Posterior cingulate gyrus (tissue), 11 donors: Measurements from ENCODE around the gene URM1.
"Not testable (repeated sequence)": the region's sequence is repeated elsewhere in the genome, so short reads cannot be mapped to it uniquely, and the experiment has no call there.

Experiments
- DNase-seq, 10 donors: peaks; one replicate each; pipeline versions ENCODE4 v3.0.0 to v3.0.0-alpha.2; 2020 to 2021; ENCODE audit warnings: mixed read lengths in 3 of 10
- intact Hi-C: fragments of 100-400 bp; cut with DNase I; formaldehyde crosslinking; loops from one replicate; pipeline ENCODE4 v1.15.1; 2023

URM1 gene

DNA sequence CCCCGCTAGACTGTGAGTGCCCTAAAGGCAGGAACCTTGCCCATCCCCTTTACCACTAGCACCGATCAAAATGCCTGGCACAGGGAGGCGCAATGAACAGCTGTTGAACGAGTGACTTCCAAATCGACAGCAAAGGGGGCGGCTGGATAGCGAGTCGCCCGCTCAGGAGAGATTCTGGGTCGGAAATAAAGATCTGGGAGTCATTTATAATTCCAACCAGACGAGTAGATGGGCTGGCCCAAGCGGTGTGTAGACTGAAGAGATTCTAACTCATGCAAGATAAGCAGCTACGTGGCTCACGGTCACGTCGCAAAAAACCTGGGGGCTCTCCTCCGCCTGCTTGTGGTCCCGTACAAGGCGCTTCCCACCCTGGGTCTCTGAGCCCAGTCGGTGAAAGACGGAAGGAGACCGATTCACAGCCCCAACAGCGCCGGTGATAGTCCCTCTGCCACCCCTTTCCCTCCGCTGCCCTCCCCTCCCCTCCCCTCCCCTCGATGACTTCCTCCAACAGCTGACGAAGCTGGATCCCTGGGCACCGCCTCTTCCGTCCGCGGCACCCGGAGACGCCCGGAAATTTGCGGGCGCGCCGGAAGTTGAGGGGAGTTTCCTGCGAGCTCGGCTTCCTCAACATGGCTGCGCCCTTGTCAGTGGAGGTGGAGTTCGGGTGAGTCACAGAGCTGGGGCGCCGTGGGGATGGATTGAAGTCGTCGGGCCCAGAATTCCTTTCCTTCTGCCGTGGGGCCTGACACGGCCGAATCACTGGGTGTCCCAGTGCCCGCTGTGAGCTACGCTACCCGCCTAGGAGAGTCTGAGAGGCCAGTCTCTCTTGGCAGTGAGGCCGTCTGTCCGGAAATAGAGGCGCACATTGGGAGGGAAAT, at the start of gene URM1:
URM1 (plus strand) TSS at position 623 of the 878 bp plus-strand sequence; CDS start at position 630, 7 bp downstream.
- intact Hi-C loops = no loop called here
- DNase-seq = peak; percentile 94 to 100 (median 97)

DNA sequence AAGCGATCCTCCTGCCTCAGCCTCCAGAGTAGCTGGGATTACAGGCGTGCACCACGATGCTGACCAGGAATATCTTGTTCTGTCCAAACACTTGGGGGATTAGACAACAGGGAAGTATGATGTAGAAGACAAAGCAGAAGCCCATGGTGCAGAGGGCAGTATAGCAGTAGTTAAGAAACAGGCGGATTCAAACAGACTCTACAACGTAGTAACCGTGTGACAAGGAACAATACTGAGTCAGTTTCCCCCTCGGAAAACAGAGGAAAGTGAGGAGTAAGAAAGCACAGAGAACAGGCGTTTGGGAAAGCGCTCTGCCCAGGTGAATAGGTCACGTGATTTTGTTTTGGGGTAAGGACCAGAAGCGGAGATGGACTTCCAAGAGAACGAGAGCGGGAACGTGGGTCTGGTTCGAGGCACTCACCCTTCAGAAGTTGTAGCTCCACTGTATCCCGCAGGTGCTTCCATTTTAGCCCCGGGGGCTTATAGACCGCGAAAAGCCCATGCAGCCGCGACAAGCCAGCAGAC, 49.2 kb upstream of the URM1 start:
- DNase-seq = no peak
- intact Hi-C loops = no loop called here

DNA sequence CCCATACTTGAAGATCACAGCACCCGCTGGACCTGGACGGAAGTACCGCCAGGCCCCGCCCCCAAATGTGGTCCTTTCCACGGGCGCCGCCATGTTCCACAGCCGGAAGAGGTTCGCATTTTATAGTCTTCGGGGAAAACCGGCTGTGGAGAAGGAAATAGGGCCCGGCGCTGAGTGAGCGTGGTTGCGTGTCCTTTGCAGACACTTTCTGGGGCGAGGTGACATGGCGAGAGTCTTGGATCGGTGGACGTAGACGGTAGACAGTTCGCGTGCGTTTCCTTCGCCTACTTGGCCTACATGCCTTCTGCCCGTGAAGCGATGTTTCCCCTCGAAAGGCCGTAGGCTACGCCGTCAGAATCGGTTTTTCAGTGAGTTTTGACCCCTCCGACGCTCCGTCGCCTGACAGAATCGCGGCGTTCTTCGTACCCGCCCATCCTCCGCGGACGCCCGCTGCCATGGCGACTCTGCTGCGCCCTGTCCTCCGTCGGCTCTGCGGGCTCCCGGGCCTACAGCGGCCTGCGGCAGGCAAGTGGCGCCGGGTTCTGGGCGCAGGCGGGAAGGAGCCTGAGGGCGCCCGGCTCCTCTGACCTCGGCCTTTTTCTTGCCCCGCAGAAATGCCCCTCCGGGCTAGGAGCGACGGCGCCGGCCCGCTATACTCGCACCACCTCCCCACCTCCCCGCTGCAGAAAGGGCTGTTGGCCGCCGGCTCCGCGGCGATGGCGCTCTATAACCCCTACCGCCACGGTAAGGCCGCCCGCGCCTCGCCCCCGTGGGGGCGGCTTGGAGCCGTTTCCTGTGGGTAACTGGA, 48.6 kb upstream of the URM1 start, which contains the start of the genes COQ4 and TRUB2:
COQ4 (plus strand) TSS at position 436 of the 808 bp plus-strand sequence; CDS start at position 456, 20 bp downstream.
TRUB2 (minus strand) TSS at position 44 of the 808 bp plus-strand sequence; CDS start at position 5, 39 bp downstream.
- intact Hi-C loops = no loop called here
- DNase-seq = peak; percentile 90 to 99 (median 93)

DNA sequence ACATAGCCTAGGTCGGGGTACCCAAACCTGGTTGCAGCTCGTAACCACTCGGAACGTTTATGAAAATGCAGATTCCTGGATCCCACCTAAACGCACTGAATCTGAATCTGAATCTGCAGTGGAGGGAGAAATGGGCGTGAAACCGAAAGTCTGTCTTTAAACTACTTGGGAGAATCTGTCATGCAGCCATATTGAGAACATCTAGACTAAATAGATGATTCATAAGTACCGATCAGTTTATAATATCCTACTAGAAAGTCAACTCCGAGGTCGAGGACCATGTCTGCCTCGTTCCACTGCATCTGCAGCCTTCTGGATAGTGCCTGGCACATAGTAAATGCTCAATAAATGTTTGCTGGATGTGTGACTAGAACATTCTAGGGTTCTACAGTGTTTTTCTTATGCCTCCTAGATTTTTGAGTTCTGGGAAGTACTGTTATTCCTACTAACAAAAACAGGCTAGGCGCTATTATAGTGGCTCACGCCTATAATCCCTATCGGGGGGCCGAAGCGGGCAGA, 47.9 kb upstream of the URM1 start:
- intact Hi-C loops = no loop called here
- DNase-seq = no peak

DNA sequence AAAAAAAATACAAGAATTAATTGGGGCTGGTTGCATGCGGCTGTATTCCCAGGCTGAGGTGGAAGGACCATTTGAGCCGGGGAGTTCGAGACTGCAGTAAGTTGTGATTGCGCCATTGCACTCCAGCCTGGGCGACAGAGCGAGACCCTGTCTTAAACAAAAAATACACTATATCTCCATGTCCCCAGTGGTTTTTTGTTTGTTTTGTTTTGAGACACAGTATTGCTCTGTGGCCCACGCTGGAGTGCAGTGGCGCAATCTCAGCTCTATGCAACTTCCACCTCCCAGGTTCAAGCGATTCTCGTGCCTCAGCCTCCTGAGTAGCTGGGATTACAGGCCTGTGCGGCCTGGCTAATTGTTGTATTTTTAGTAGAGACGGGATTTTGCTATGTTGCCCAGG, 47.4 kb upstream of the URM1 start:
- DNase-seq = no peak
- intact Hi-C loops = no loop called here

DNA sequence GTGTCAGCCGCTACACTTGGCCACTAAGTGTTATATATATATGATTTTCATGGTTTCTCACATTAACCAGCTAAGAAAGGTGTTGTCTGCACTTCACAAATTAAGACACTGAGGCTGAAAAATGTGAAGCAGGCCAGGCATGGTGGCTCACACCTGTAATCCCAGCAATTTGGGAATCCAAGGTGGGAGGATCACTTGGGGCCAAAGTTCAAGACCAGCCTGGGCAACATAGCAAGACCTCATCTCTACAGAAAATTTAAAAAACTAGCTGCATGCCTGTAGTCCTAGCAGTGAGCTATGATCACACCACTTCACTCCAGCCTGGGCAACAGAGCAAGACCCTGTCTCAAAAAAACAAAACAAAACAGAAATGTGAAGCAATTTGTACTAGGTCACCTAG, 46.8 kb upstream of the URM1 start:
- DNase-seq = no peak
- intact Hi-C loops = no loop called here

DNA sequence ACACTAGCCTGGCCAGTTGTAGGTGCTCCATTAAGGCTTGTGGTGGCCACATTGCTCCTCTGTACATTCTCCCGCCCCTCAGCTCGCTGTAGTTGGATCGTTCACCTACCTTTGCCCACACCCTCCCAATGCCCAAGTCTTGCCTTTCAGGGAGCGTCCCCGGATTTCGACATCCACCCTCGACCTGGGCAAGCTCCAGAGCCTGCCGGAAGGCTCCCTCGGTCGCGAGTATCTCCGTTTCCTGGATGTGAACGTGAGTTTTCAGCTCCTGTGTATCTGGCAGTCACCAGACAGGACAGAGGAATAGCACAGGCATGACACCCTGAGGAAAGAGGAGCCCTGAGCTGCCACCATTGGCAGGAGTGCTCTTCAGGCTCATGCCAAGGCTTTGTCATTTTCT, 45.5 kb upstream of the URM1 start:
- intact Hi-C loops = no loop called here
- no peak for DNase-seq

DNA sequence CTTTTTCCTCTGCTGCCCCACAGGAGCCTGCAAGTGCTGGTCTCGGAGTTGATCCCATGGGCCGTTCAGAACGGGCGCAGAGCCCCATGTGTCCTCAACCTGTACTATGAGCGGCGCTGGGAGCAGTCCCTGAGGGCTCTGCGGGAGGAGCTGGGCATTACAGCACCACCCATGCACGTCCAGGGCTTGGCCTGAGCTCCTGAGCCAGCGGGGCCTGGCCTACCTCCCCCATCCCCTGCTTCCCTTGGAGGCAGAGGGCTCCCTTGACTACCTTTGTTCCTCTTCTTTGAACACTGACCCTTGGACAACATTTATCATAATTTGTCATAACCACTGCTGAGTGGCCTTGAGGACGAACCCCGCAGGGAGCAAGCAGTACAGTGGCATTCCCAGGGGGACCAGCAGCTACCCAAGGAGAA, 37.7 kb upstream of the URM1 start:
- no peak for DNase-seq
- intact Hi-C loops = no loop called here

DNA sequence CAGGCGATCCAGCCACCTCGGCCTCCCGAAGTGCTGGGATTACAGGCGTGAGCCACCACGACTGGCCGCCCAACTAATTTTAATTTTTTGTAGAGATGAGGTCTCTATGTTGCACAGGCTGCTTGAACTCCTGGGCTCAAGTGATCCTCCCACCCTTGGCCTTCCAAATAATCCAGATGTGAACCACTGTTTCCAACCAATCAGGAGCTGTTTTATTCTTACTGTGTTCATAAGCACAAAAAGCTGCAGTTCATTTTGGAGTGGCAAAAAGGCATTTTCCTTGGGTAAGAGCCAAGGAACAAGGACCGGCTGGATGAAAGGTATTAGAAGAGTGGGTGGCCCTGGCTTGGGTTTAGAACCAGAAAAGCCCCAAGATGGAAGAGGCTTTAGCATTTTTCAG, 36.0 kb upstream of the URM1 start:
- no peak for DNase-seq
- intact Hi-C loops = no loop called here

DNA sequence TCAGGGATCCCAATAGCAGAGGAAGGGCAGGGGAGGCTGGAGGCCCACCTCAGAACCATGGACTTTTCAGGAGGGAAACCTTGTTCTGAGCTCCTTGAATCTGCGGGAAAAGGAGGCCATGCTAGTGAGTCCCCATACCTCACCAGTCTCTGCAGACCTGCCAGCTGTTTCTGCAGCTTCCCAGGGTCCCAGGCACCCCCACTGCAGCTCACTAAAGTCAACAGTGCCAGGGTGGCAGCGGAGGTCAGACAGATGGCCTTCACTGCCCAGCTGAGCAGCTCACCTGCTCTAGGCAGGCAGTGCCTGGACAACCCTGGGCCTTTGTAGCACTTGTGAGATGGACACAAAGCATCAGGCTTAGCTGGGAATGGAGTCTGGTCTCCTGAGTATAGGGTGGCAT, 35.3 kb upstream of the URM1 start:
- no peak for DNase-seq
- intact Hi-C loops = no loop called here

DNA sequence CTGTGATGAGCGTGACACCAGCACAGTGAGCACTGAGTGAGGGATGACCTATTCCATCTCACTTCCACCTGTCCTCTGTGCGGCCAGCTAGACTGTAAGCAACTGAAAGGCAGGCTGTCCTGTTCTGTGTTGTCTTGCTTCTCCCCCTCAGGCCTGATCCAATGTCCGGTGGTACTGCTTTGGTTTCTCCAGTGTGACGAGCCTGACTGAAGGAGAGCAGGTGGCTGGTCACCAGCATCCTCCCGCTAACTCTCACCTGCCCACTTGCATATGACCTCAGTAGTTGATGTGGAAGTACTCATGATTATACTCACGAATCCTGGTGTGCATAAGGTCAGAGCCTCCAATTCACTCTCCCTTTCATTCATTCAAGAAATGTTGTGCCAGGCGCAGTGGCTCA, 33.2 kb upstream of the URM1 start:
- no peak for DNase-seq
- intact Hi-C loops = no loop called here

DNA sequence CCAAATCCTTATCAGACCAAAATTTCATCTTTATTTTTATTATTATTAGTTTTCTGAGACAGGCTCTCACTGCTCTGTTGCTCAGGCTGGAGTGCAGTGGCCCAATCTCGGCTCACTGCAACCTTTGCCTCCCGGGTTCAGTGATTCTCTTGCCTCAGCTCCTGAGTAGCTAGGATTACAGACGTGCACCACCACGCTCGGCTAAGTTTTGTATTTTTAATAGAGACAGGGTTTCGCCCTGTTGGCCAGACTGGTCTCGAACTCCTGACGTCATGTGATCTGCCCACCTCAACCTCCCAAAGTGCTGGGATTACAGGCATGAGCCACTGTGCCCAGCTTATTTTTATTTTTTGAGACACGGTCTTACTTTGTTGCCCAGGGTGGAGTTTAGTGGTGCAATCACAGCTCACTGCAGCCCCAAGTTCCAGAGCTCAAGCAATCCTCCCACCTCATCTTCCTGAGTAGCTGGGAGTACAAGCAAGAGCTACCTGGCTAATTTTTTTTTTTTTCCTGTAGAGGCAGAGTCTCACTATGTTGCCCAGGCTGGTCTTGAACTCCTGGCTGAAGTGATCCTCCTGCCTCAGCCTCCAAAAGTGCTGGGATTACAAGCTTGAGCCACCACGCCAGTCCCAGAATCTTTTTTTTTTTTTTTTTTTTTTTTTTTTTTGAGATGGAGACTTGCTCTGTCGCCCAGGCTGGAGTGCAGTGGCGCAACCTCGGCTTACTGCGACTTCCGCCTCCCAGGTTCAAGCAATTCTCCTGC, 32.1 kb upstream of the URM1 start:
- intact Hi-C loops, DNase-seq: not testable (repeated sequence)

DNA sequence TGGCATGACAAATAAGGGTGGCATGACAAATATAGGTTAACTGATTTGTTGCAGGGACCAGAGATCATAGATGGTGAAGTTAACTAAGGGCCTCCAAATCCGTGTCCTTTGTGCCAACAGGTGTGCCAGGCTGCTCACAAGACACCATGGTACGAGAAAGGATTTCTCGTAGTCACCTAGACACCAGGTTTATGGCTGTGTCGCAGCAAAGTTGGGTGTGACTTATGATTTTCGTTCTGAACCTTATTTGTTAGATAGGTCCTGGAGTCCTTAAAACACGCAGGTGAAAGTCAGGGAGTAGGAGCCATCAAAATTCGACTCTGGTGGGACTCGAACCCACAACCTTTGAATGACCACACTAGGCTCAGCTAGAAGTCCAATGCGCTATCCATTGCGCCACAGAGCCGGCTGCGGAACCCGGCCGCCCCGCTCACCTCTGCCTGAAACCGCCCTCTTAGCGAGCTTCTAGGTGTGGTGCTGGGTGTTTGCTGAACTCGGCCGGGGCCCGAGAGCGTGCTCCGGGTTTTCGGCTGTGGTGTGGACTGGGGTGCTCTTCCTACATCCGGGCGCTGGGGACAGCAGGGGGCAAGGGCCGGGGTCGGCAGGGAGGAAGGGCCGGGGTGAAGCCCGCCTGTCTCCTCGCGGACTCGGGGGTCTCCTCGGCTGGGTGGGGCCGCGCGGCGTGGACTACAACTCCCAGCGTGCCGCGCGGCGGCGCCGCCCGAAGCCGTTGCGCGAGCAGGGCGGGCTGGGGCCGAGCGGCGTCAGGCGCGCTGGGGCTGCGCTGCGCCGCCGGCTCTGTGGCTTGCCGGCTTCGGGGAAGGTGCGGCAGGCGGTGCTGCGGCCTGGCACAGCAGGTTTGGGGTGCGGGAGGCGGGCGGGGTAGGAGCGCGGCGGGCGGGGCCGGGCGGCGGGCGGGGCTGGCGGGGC, 31.1 kb upstream of the URM1 start, which contains the start of gene SLC27A4:
SLC27A4 (plus strand) TSS at position 767 of the 930 bp plus-strand sequence. CDS start 2,606 bp downstream, outside the sequence.
- peak; percentile 45 to 96 (median 74) for DNase-seq
- intact Hi-C loops = loop anchor here (1.0 kb wide), 1 partner anchor 45 kb away; no protein-coding TSS in a partner anchor

DNA sequence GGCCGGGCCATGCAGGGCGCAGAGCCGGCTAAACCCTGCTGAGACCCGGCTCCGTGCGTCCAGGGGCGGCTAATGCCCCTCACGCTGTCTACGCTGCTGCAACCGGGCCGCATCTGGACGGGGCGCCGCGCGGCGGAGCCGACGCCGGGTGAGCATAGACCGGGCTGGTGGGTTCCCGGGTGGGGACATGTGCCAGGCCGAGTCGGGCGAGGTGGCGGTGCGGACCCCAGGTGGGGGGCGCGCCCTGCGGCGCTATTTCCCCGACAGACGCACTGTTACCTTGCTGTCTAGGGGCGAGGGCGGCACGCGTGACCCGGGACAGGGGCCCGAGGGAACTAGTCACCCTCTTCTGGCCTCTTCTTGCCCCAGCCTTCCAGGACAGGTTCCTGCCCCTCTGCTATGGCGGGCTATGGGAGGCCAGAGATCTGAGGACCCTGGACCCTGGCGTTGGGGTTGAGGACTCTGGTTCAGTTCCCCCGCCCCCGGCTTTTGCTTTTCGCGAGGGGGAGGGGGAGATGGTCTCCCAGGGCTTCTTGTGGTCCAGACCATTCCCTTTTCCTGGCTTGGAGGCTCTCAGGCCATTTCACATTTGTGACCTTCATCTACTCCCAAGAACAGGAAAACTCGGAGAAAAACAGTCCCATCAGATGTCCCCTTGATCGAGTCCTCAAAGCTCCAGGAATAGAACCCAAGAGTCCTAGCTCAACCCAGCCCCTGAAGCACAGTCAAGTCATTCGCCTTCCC, 30.3 kb upstream of the URM1 start:
- peak in 2 of 10 donors; percentile 4 to 86 for DNase-seq
- intact Hi-C loops = loop anchor here (1.0 kb wide), 1 partner anchor 46 kb away; no protein-coding TSS in a partner anchor

DNA sequence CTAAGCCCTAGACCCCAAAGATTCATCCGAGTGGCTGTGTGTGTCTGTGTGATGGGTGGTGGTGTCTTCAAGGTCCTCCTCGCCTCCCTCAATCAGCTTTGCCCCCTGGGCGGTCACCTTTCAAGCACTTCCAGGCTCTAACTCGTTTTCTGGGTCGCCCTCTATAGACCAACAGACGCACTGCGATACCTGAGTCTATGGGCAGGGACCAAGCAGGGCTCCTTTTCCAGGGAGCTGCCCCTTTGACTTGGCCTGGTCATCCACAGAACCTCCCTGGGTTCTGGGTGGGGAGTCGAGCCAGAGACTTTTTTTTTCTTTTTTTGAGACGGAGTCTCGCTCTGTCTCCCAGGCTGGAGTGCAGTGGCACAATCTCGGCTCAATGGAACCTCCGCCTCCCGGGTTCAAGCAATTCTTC, 29.7 kb upstream of the URM1 start:
- intact Hi-C loops = no loop called here
- DNase-seq = peak in 7 of 10 donors; percentile 46 to 89 (median 58)

DNA sequence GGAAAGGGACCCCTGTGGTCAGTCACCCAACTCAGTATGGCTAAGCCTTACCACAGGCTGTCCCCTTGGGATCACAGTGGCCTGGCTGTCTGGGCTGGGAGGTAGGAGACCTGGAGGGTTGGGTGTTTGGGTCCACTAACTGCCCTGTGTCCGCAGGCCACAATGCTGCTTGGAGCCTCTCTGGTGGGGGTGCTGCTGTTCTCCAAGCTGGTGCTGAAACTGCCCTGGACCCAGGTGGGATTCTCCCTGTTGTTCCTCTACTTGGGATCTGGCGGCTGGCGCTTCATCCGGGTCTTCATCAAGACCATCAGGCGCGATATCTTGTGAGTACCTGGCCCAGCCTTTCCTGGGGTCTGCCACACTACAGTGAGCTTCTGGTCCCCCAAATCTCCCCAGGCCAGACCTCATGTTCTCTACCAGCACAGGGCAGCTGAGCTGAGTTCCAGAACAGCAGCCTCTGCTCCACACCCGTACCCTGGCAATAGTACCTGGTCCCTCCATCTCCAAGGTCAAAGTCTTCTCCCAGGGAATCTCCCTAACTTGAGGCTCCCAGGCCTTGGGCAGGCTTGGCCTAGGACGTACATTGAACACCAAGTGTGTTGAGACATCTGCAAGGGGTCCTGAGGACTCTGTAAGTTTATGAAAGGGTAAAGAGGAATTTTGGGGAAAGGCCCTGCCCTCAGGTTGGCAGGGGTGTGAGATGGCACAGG, 28.0 kb upstream of the URM1 start:
- intact Hi-C loops = no loop called here
- no peak for DNase-seq

DNA sequence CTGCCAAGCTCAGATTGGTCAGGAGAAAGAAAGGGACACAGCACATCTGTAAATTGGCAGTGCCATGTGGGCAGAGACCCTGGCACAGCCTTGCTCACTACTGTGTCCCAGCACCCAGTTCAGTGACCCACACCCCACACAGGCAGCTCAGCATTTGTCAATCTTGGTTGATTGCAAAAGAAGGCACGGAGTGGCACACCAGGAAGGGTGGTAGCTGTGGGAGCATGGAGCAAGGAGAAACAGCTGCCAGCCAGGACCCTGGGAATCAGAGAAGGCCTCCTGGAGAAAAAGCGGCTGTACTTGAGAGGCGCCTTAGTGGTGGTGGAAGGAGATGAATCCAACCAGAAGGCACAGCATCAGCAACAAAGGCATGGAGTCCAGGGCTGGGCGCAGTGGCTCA, 27.3 kb upstream of the URM1 start:
- intact Hi-C loops = no loop called here
- no peak for DNase-seq
